ENCODE measurements around the gene CHCHD1.

GRCh38 chr10:73762915-73763314 is 18.9 kb upstream of the CHCHD1 start:
- TF ChIP-seq CTCF (IDR thresholded peaks at IDR 0.05) (no peak), ZFX (IDR thresholded peaks at IDR 0.05; ENCODE audit: borderline replicate concordance) (no peak)
